Stimulated activated CD8-positive, alpha-beta memory T cell treated with anti-CD3 and anti-CD28 coated beads, Interleukin-4, amount 100 ng/mL, for 1 hour (primary cell): ENCODE results near the gene TEX261.

Experiments used
- DNase-seq, 2 donors: peaks; one replicate each; pipeline ENCODE4 v3.0.0-alpha.2; 2020; ENCODE audit warnings: low read depth in 2 of 2, low spot score in 1 of 2

The TEX261 gene

GRCh38 chr2:70959851-70960832 is 34.5 kb downstream of the TEX261 start:
- no peak for DNase-seq

- no peak for DNase-seq
Observed at GRCh38 chr2:70959271-70959761, 35.4 kb downstream of the TEX261 start.

DNA sequence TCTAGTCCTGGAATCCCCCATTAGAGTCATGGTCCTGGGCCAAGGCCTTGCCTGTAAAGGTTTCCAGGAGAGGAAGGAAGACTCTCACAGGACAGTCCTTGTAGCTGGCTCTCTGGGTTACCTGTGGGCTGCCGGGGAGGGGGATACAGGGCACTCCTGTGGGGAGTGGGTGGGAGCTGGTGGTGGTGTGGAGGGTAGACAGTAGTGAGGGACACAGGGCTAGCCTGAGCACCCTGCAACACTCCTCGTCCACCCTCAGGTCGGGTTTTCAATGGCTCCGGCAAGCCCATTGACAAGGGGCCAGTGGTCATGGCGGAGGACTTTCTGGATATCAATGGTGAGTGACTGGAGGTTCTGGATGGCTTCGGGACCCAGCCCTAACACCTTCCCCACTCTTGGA is 35.9 kb downstream of the TEX261 start:
- DNase-seq: no peak

DNA sequence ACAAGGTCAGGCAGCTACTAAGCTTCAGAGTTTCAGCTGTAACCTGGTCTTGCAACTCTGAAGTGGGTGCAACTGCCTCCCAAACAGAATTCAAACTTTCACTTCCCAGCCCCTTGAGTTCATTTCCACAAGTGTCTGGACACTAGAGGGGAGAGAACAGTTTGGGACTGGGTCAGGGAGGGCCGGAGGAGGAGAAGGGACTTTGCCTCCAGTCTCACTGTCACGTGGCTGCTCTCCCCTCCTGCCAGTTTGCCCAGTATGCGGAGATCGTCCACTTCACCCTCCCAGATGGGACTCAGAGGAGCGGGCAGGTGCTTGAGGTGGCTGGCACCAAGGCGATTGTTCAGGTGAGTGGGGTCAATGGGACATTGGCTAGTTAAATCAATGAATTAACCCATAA is 36.9 kb downstream of the TEX261 start:
- no peak for DNase-seq

DNA sequence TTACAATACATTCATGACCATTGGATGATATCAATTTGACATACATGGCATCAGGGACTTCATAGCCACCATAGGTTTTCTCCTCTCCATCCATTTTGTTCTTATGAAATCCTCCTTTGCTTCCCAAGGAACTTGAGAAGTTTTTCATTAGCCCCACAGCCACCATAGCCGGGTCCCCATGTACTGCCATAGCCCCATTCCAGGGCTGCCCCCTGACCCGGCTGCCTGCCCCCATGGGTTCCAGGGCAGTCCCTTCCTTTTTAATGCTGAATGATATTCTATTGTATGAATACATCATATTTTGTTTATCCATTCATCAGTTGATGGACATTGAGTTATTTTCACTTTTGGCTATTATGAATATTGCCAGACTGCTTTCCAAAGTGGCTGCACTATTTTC is 38.5 kb downstream of the TEX261 start:
- no peak for DNase-seq

DNA sequence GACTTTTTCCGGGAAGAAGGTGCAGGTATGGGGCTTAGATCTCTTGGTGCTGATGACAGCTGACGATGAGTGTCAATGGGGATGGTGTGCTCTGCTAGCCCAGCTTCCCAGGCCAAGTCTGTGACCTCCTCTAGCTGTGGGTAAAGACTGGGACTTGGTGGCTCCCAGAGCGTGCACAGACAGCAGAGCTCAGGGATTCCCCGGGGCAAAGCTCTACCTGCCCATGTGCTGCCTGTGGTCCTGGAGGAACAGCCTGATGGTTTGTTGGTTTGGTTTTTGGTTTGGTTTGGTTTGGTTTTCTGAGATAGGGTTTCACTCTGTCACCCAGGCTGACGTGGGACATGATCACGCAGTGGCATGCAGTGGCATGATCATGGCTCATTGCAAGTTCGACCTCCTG is 39.8 kb downstream of the TEX261 start:
- no peak for DNase-seq

DNA sequence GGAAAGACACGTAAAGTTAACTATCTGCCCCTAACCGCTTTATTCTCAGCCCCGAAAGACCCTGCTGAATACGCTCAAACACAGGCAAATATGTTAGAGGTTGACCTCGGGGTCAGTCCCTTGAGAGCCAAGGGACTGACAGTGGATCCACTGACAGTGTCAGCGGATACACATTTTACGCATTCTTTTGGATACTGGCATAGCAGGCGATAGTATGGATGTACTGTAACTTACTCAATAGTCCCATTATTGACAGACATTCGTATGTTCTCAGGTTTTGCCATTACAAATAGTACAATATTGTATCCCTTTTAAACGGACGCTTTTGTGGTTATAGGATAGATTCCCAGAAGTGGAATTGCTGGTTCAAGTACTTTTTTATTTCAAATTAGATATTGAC is 45.6 kb downstream of the TEX261 start:
- no peak for DNase-seq

DNA sequence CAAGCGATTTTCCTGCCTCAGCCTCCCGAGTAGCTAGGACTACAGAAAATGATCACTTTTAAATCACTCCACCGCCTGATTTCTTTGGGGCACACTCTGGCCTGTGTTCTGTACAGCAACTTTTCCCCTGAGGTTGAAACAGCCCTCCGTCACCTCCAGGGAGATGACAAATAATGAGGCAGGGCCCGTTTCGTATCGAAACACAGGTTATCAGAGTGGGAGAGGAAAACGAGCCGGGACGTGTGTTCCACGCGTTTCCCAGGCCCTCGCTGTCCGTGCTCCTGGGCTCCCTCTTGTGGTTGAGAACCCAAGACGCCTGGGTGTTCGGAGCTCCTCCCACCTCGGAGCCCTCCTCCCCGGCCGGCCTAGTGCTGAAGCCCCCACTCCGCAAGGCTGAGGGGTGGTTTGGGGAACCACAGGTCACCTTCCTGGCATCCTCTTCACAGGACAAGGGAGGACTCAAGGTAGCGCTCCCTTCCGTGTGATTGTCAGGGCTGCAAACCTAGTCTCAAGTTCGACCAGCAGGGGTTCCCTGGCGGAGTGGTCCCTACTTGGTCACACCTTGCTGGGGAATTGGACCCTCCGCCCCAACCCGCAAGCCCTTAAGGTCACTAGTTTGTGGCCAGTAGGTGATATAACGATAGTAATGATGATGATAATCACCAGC is 46.2 kb downstream of the TEX261 start:
- peak; percentile 50 to 53 for DNase-seq

GRCh38 chr2:70947556-70948184 is 47.0 kb downstream of the TEX261 start:
- no peak for DNase-seq

GRCh38 chr2:70946832-70947442 is 47.7 kb downstream of the TEX261 start:
- DNase-seq: peak in 1 of 2 donors; percentile 18

DNA sequence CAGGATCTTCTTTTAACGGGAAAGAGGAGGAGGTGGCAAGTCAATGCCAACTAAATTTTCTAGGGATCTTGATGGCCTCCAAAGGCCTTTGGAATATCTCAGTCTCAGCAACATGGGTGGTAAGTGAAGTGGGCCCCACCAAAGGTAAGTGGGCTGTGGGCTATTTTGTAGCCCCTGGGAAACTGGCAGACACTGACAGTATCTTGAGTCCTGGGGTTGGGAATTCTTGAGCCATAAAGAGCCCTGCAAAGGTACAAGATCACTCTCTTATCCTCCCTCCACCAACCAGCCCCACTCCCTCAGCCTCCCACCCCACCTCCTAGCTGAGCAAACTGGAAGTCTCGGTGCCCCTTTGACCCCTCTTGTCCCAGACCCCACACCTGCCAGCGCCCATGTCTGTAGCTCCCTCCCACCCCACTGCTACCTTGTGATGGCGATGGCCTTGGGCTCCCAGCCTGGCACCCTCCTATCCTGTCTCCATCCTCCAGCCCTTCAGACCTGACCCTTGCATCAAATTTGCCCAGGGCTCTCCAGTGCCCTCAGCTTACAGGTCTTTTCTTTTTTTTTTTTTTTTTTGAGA is 50.5 kb downstream of the TEX261 start:
- DNase-seq: no peak

- DNase-seq: no peak
Observed at GRCh38 chr2:70943205-70943871, 51.3 kb downstream of the TEX261 start.

DNA sequence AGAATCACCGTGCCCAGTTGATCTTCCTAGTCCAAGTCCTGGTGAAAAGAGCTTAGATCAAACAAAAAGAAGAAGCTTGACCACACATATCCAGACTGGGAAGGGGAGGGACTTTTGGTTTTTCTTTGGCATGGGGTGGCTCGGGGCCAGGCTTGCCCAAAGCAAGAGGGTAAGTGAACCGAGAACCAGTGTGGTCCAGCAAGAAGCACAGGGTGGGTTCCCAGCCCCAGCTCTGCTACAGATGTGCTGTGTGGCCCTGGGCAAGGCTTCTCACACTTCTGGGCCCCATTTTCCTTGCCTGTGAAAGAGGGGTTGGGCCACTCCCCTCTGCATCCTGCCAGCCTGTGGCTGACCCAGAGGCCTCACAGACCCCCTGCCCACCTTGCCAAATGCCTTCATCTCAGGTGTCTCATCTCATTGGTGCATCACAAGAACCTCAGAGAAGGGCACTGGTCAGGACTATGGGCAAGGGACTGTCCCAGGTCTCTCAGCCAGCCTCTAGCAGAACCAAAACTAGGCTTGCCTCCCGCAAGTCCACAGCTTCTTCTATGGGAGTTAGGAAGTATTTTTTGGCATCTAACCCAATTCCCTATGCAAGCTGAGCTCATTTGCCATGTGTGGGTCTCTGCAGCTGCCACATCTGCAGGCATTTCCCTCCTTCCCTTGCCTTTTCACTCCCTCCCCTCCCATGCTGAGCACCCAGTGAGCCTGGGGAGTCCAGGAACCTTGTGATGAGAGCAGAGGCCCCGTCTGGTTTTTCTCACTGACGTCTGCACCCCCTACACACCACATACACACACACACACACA is 52.1 kb downstream of the TEX261 start:
- DNase-seq: no peak

DNA sequence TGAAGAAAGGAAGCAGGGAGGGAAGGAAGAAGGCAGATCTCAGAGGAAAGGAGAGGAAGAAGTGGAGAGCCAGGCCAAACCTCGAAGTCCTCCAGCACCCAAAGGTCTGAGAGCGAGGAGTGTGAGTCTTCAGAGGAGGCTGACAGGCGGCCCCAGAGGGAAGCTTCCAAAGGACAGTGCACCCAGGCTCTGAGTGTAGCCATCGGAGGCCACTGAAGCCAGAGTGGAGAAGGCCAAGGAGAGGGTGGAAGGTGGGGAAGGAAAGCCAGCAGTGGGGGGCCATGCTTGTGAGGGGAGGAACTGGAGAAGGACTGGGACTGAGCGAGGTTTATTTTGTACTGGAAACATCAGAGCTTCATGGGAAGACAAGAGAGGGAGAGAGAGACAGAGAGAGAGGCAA is 53.0 kb downstream of the TEX261 start:
- no peak for DNase-seq

DNA sequence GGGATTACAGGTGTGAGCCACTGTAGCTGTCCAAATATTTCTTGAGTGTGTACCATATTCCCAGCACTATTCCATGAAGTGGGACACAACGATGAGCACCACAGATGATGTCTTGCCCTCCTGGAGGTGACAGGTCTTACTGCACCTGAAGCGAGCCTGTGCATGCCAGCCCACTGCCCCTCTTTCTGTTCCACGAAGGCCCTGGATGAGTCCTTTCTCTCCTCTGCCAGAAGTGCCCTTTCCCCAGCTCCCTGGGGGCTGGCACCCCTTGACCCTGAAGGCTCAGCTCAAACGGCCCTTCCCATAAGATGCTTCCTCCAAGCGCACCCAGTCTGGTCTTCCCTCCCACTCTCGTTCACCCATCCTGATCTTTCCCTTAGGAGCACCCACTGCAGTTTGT is 53.5 kb downstream of the TEX261 start:
- no peak for DNase-seq

GRCh38 chr2:70939839-70940580 is 54.7 kb downstream of the TEX261 start:
- DNase-seq: no peak

DNA sequence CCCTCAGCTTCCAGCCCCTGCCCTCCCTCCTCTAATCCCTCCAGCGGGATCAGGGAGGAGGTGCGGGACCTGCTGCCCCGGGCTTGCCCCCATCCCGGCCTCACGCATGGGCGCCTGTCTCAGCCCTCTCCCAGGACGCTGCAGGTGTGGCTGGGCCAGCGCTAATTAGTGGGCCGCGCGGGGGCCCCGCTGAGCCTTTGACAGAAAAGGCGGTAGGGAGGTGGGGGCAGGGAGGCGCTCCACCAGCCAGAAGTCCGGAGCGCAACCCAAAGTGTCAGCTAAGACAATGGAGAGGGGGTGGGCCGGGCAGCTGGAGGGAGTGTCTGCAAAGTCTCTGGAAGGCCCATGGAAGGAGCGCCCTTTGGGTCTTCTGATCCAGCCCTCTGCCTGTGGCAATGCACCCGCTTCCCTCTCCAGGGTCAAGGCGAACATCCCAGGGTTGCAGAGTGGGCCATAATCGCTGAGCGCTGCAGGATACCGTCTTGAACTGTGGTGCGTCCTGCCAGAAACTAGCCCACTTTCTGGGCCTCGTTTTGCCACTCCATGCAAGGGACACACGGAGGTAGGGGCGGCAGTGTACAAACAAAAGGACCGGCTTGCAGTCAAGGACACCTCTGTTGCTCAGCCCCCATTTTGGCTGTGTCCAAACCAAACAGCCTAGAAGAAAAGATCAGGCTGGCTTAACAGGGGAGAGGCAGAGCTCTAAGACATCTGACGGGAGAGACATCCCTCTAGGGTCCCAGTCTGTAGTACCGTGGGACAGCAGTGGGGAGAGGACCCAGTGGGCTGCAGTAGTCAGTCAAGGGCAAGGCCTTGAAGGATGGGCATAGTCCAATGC is 55.5 kb downstream of the TEX261 start:
- DNase-seq: no peak

- DNase-seq: no peak
Observed at GRCh38 chr2:70938586-70938950, 56.1 kb downstream of the TEX261 start.
